Mesothelial cell of epicardium (in vitro differentiated cells): ENCODE results near the gene CD247. TPM values are rescaled to one million over a fixed set of nuclear protein-coding genes. Genes with fewer than 3 reads are reported as not detected.

ENCODE experiments used
- DNase-seq, 2 experiments: peaks; one replicate each; pipeline ENCODE4 v3.0.0; 2021; ENCODE audit warnings: low spot score in 2 of 2; ENCODE audit not compliant: unreplicated experiment in 2 of 2
- H3K27ac Mint-ChIP-seq: 2 replicates; pipeline ENCODE4 v1.8.0; 2021; ENCODE audit warnings: mixed read lengths
- H3K27me3 Mint-ChIP-seq: 2 replicates; pipeline ENCODE4 v1.8.0; 2021; ENCODE audit warnings: low read depth, mixed read lengths
- H3K36me3 Mint-ChIP-seq: 2 replicates; pipeline ENCODE4 v1.8.0; 2021; ENCODE audit warnings: mixed read lengths
- H3K4me1 Mint-ChIP-seq: 2 replicates; pipeline ENCODE4 v1.8.0; 2021; ENCODE audit warnings: mixed read lengths
- H3K4me3 Mint-ChIP-seq: 2 replicates; pipeline ENCODE4 v1.8.0; 2021; ENCODE audit warnings: mild to moderate bottlenecking, moderate library complexity, mixed read lengths
- H3K9me3 Mint-ChIP-seq: 2 replicates; pipeline ENCODE4 v1.8.0; 2021; ENCODE audit warnings: mixed read lengths
- total RNA-seq: library from RNA; stranded (reverse); gene quantifications from 3 replicates; pipeline ENCODE4 v1.2.1, GENCODE V29; 2021
- TF ChIP-seq, protein P1 (sequence below): fragments of 200-600 bp; sonication (generic); IDR thresholded peaks from one replicate; pipeline ENCODE4 v1.5.0; 2021; ENCODE audit warnings: antibody characterized with exemption; ENCODE audit not compliant: unreplicated experiment

The CD247 gene
- total RNA-seq, 1 donor from 2014 or later, result 0.13 TPM

DNA sequence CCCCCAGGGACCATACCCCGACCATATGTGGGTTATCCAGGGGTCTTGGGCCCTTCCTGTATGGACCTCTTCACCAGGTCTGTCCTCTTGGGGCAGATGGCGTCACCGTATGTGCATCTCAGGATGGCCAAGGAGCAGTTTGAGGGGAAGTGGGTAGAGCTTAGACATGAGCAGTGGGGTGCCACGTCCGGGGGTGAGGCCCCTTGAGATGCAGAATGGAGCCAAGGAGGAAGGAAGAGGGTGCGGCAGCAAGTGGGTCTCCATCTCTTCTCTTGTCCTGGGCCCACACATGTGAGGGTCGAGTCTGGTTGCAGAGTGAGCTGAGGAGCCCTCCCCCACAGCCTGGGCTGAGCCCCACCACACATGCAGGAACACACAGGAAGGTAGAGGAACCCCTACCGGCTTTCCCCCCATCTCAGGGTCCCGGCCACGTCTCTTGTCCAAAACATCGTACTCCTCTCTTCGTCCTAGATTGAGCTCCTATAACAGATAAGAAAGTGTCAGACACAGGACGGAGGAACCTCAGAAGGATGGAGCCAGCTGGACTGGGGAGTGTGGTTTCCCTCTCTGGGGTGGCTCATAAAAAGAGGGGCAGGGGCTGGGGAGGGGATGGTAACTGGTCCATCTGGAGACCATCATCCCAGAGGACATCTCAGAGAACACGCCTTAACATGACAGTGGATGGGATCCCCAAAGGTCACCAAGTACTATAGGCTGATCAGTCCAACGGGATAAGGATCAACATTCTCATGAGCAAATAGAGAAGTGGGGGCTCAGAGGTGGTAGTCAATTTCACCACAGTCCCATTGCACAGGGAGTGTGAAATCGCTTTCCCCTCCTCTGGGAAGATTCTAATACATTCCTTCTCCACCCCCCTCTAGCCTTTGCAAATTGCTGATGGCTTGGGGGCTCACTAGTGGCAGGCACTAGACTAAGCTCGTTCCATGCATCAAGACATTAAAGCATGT is 79.9 kb downstream of the CD247 start:
- Mint-ChIP-seq H3K9me3 (peaks cover 9% of the 10 kb centered on the region), H3K4me3 (peak overlapping the region; percentile 55), H3K27me3 (peaks cover 57% of the 10 kb centered on the region), H3K4me1 (no peaks in the 10 kb centered on the region), H3K27ac (no peak overlapping the region), H3K36me3 (no peaks in the 10 kb centered on the region)
- TF ChIP-seq, protein P1, sequence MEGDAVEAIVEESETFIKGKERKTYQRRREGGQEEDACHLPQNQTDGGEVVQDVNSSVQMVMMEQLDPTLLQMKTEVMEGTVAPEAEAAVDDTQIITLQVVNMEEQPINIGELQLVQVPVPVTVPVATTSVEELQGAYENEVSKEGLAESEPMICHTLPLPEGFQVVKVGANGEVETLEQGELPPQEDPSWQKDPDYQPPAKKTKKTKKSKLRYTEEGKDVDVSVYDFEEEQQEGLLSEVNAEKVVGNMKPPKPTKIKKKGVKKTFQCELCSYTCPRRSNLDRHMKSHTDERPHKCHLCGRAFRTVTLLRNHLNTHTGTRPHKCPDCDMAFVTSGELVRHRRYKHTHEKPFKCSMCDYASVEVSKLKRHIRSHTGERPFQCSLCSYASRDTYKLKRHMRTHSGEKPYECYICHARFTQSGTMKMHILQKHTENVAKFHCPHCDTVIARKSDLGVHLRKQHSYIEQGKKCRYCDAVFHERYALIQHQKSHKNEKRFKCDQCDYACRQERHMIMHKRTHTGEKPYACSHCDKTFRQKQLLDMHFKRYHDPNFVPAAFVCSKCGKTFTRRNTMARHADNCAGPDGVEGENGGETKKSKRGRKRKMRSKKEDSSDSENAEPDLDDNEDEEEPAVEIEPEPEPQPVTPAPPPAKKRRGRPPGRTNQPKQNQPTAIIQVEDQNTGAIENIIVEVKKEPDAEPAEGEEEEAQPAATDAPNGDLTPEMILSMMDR, result no peak
- DNase-seq, result no peak

DNA sequence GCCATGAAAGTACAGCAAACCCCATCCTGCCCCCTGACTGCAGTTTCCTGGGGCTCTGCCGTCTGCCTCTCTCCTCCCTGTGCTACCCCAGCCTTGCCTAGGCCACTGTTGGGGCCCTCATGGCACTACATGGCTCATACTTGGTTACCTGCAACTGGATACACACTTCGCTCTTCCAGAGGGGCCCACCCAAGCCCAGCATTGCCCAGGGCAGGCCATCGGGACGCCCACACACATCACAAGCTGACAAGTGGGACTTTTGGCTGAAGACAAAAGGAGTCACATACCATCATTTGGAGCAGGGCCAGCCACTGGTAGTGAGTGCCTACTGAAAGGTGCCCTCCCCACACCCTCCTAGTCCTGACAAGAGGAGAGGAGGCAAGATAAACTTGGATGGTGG is 82.8 kb downstream of the CD247 start:
- Mint-ChIP-seq H3K36me3 (no peaks in the 10 kb centered on the region), H3K9me3 (peaks cover 9% of the 10 kb centered on the region), H3K27ac (no peak overlapping the region), H3K4me3 (no peak overlapping the region), H3K27me3 (peaks cover 45% of the 10 kb centered on the region), H3K4me1 (peaks cover 2% of the 10 kb centered on the region)
- TF ChIP-seq, protein P1, result no peak
- no peak for DNase-seq

DNA sequence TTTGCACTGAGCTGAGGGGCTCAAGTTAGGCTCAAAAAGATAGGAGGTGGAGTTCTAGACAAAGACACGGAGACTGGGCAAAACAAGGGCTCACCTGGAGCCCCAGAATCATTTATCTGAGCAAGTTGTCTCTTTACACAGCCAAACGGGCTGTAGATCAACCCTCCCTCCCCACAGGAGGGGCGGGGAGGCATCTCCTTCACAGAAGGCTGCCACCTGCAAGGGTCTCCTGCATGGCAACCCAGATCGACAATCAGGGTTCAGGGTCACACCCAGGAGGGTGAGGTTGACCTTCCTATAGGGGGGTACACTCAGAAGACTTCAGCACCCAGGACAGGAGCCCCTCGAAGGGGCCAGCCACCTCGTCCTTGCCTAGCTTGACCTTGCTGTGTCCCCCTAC is 84.0 kb downstream of the CD247 start:
- no peak for DNase-seq
- H3K36me3 Mint-ChIP-seq, result no peaks in the 10 kb centered on the region
- no peak overlapping the region for H3K4me3 Mint-ChIP-seq
- H3K9me3 Mint-ChIP-seq, result peaks cover 9% of the 10 kb centered on the region
- no peak overlapping the region for H3K27ac Mint-ChIP-seq
- TF ChIP-seq, protein P1, result no peak
- peaks cover 4% of the 10 kb centered on the region for H3K4me1 Mint-ChIP-seq
- peaks cover 35% of the 10 kb centered on the region for H3K27me3 Mint-ChIP-seq

DNA sequence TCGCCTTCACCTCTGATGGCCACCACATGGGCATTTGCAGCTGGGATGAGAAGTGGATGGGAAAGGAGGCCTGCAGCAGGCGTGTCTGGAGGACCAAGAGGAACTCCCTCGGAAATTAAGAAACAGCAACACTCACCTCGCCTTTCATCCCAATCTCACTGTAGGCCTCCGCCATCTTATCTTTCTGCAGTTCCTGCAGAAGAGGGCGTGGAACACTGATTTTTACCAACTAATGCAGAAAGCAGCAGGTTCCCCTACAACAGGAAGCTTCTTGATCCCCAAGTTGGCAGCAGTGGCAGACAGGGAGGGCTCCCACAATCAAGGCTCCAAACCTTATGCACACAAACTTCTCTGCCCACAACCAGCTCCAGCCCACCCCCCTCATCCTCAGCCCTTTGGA is 84.4 kb downstream of the CD247 start:
- no peak for DNase-seq
- Mint-ChIP-seq H3K27me3 (peaks cover 31% of the 10 kb centered on the region), H3K4me1 (peaks cover 4% of the 10 kb centered on the region), H3K4me3 (no peak overlapping the region), H3K9me3 (peaks cover 9% of the 10 kb centered on the region), H3K36me3 (no peaks in the 10 kb centered on the region), H3K27ac (no peak overlapping the region)
- TF ChIP-seq, protein P1, result no peak

DNA sequence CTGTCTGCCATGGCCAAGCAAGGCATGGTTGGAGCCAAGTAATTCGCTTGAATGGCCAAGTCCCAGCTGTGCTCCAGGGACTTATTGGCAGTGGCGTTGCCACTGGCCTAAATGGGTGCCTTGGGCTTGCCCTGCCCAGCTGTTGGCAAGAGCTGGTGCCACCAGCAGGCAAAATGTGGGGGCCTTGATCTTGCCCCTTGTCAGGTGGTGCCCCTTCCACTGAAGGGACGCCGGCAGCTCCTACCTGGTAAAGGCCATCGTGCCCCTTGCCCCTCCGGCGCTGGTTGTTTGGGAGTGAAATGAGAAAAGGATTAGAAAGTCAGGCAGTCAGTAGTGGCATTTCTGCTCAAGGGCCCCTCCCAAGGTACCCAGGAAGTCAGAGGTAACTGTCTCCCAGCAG is 85.5 kb downstream of the CD247 start:
- peaks cover 9% of the 10 kb centered on the region for H3K9me3 Mint-ChIP-seq
- TF ChIP-seq, protein P1, result no peak
- no peak overlapping the region for H3K27ac Mint-ChIP-seq
- no peaks in the 10 kb centered on the region for H3K36me3 Mint-ChIP-seq
- DNase-seq, result no peak
- peaks cover 6% of the 10 kb centered on the region for H3K4me1 Mint-ChIP-seq
- no peak overlapping the region for H3K4me3 Mint-ChIP-seq
- peaks cover 20% of the 10 kb centered on the region for H3K27me3 Mint-ChIP-seq
